IMR-90 (cell line): ENCODE results near the gene PALM. TPM values are rescaled to one million over a fixed set of nuclear protein-coding genes. Genes with fewer than 3 reads are reported as not detected.

ENCODE experiments used
- ATAC-seq: fragments of 200-7000 bp; cut with Tn5 transposase; 2 replicates; pipeline ENCODE4 v1.9.1; 2020; ENCODE audit warnings: low read depth, mild to moderate bottlenecking, moderate library complexity
- BruUV-seq: library from RNA; stranded (reverse); fragments of 400-500 nt; replicated peaks from 2 replicates; lab custom pipeline; 2021; lab: Mats Ljungman, UMichigan
- CTCF ChIA-PET: fragments of 300-600 bp; formaldehyde crosslinking; extraction: SDS; loops from one replicate; lab custom pipeline; 2021; ENCODE audit warnings: antibody characterized with exemption; lab: Yijun Ruan, JAX
- POLR2A ChIA-PET: fragments of 300-600 bp; sonication (Branson Sonifier 250); formaldehyde crosslinking; loops from one replicate; lab custom pipeline; 2022; ENCODE audit warnings: antibody characterized with exemption; ENCODE audit not compliant: unreplicated experiment; lab: Charles Lee
- DNase-seq: peaks from one replicate; pipeline ENCODE4 v3.0.0; 2013
- H2AFZ ChIP-seq: replicated peaks from 2 replicates; pipeline ENCODE3; 2013; ENCODE audit warnings: low read length, mild to moderate bottlenecking; ENCODE audit not compliant: poor library complexity
- H2AK5ac ChIP-seq: 2 replicates; pipeline ENCODE4 v1.6.1; 2013; ENCODE audit warnings: low read depth, low read length, inconsistent platforms
- H2AK9ac ChIP-seq: replicated peaks from 2 replicates; pipeline ENCODE3; 2013; ENCODE audit warnings: mild to moderate bottlenecking, low read depth, low read length, moderate library complexity; ENCODE audit not compliant: poor library complexity
- H2BK120ac ChIP-seq: 2 replicates; pipeline ENCODE4 v1.6.1; 2013; ENCODE audit warnings: low read depth, low read length, inconsistent platforms
- H2BK15ac ChIP-seq: 3 replicates; pipeline ENCODE4 v1.6.1; 2013; ENCODE audit warnings: low read depth, low read length, inconsistent platforms
- H2BK20ac ChIP-seq: 2 replicates; pipeline ENCODE4 v1.6.1; 2013; ENCODE audit warnings: low read depth, mild to moderate bottlenecking, inconsistent platforms, low read length, moderate library complexity
- H2BK5ac ChIP-seq: 2 replicates; pipeline ENCODE4 v1.6.1; 2013; ENCODE audit warnings: mild to moderate bottlenecking, low read depth, low read length, inconsistent platforms; ENCODE audit not compliant: poor library complexity, severe bottlenecking
- H3K14ac ChIP-seq: replicated peaks from 2 replicates; pipeline ENCODE4 v1.6.1; 2013; ENCODE audit warnings: low read depth, low read length, inconsistent platforms
- H3K18ac ChIP-seq: 2 replicates; pipeline ENCODE4 v1.6.1; 2013; ENCODE audit warnings: low read depth, low read length, control low read depth
- H3K23ac ChIP-seq: 2 replicates; pipeline ENCODE4 v1.6.1; 2013; ENCODE audit warnings: low read depth, low read length, inconsistent platforms
- H3K27ac ChIP-seq: 2 replicates; pipeline ENCODE4 v1.5.1; 2013; ENCODE audit warnings: mild to moderate bottlenecking, control low read depth, low read length; ENCODE audit not compliant: insufficient read depth
- H3K27me3 ChIP-seq: 2 replicates; pipeline ENCODE4 v1.6.1; 2013; ENCODE audit warnings: low read length; ENCODE audit not compliant: control insufficient read depth, insufficient read depth
- H3K36me3 ChIP-seq: 2 replicates; pipeline ENCODE4 v1.6.1; 2013; ENCODE audit warnings: low read length, mixed read lengths; ENCODE audit not compliant: control insufficient read depth, insufficient read depth
- H3K4ac ChIP-seq: 2 replicates; pipeline ENCODE4 v1.6.1; 2013; ENCODE audit warnings: low read depth, low read length, inconsistent platforms
- H3K4me1 ChIP-seq: 2 replicates; pipeline ENCODE4 v1.6.1; 2013; ENCODE audit warnings: low read length, mixed read lengths; ENCODE audit not compliant: control insufficient read depth, insufficient read depth
- H3K4me2 ChIP-seq: 2 replicates; pipeline ENCODE4 v1.6.1; 2013; ENCODE audit warnings: low read depth, mild to moderate bottlenecking, control low read depth, low read length, moderate library complexity
- H3K4me3 ChIP-seq: 2 replicates; pipeline ENCODE4 v1.5.1; 2013; ENCODE audit warnings: low read depth, mild to moderate bottlenecking, control low read depth, low read length, moderate library complexity; ENCODE audit not compliant: insufficient read depth
- H3K56ac ChIP-seq: 2 replicates; pipeline ENCODE4 v1.6.1; 2013; ENCODE audit warnings: low read length, inconsistent platforms; ENCODE audit not compliant: insufficient read depth; ENCODE audit errors: extremely low read depth
- H3K79me1 ChIP-seq, 2 experiments: 2 replicates each; pipeline ENCODE4 v1.6.1; 2013; ENCODE audit warnings: low read length in 2 of 2, inconsistent platforms in 1 of 2, low read depth in 1 of 2
- H3K9ac ChIP-seq: 2 replicates; pipeline ENCODE4 v1.6.1; 2013; ENCODE audit warnings: low read depth, low read length, control low read depth
- H3K9me1 ChIP-seq: 2 replicates; pipeline ENCODE4 v1.6.1; 2013; ENCODE audit warnings: low read length, inconsistent platforms; ENCODE audit not compliant: insufficient read depth
- H3K9me3 ChIP-seq: 2 replicates; pipeline ENCODE4 v1.6.1; 2013; ENCODE audit warnings: low read length; ENCODE audit not compliant: control insufficient read depth, insufficient read depth
- H4K20me1 ChIP-seq: 2 replicates; pipeline ENCODE4 v1.6.1; 2013; ENCODE audit warnings: low read length, inconsistent platforms; ENCODE audit not compliant: insufficient read depth
- H4K5ac ChIP-seq: 2 replicates; pipeline ENCODE4 v1.6.1; 2013; ENCODE audit warnings: mild to moderate bottlenecking, low read depth, low read length, control low read depth
- H4K8ac ChIP-seq, 2 experiments: 2 replicates each; pipeline ENCODE4 v1.6.1; 2013; ENCODE audit warnings: low read depth in 2 of 2, low read length in 2 of 2, control low read depth in 1 of 2, inconsistent platforms in 1 of 2
- H4K91ac ChIP-seq: 2 replicates; pipeline ENCODE4 v1.6.1; 2013; ENCODE audit warnings: low read depth, low read length, inconsistent platforms; ENCODE audit not compliant: insufficient read depth
- FOS ChIP-seq: fragments of 150-350 bp; IDR thresholded peaks from 2 replicates; pipeline ENCODE4 v1.6.1; 2016; ENCODE audit warnings: low read depth, low read length
- RCOR1 ChIP-seq: IDR thresholded peaks from 2 replicates; pipeline ENCODE4 v1.6.1; 2012; ENCODE audit warnings: mild to moderate bottlenecking, low read length, improper control_type of control experiment; ENCODE audit not compliant: insufficient replicate concordance
- WGBS, 2 experiments: methylation state at CpG; one replicate each; pipeline versions ENCODE4 v1.1.5 to v1.1.7; 2013; ENCODE audit warnings: missing lambda C conversion rate in 2 of 2; ENCODE audit not compliant: insufficient read length in 1 of 2; ENCODE audit errors: extremely low coverage in 2 of 2; 5-methylcytosine and 5-hydroxymethylcytosine counted together
- dilution Hi-C: fragments of 300-500 bp; cut with HindIII; formaldehyde crosslinking; loops from one replicate; pipeline ENCODE4 v1.14.3; 2018; ENCODE audit warnings: low sequenced_read_pairs; ENCODE audit not compliant: unreplicated experiment
- in situ Hi-C: fragments of 300-500 bp; cut with MboI; formaldehyde crosslinking; loops from 3 replicates; pipeline ENCODE4 v1.14.3; 2019; ENCODE audit warnings: low sequenced_read_pairs, inconsistent platforms, mixed read lengths
- intact Hi-C: fragments of 100-400 bp; cut with micrococcal nuclease; formaldehyde crosslinking; loops from 2 replicates; pipeline ENCODE4 v1.10.0; 2022
- polyA plus RNA-seq, 3 experiments: library from polyadenylated mRNA; depleted of rRNA; stranded (reverse); fragments of >200 nt; gene quantifications; 2 replicates each; pipeline ENCODE4 v1.2.3, GENCODE V29; 2012; ENCODE audit warnings: low replicate concordance in 1 of 3
- total RNA-seq: library from RNA; depleted of rRNA; stranded (reverse); fragments of >200 nt; gene quantifications from 2 replicates; pipeline ENCODE4 v1.2.3, GENCODE V29; 2012

PALM gene
- total and polyA plus RNA-seq, 2 of the 4 experiments (the other 2 are of a cell fraction), result 2.2 to 7.4 TPM

DNA sequence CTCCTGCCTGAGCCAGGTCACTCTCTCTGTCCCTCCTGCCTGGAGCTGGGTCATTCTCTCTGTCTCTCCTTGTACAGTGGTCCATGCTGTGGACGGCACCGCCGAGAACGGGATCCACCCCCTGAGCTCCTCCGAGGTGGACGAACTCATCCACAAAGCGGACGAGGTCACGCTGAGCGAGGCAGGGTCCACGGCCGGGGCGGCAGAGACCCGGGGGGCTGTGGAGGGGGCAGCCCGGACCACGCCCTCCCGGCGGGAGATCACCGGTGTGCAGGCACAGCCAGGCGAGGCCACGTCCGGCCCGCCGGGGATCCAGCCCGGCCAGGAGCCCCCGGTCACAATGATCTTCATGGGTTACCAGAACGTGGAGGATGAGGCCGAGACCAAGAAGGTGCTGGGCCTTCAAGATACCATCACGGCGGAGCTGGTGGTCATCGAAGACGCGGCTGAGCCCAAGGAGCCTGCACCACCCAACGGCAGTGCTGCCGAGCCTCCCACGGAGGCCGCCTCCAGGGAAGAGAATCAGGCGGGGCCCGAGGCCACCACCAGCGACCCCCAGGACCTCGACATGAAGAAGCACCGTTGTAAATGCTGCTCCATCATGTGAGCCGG is 37.6 kb downstream of the PALM start:
- in situ Hi-C loops (no loop called here), intact Hi-C loops (no loop called here), dilution Hi-C loops (no loop called here)
- H4K5ac ChIP-seq, result no peak overlapping the region
- H4K8ac ChIP-seq, result no peak overlapping the region
- H3K14ac ChIP-seq, result no peak overlapping the region
- H2BK20ac ChIP-seq, result no peak overlapping the region
- H3K4me3 ChIP-seq, result no peak overlapping the region
- 95% methylated on average over 37 of the region's 43 CpGs; no CpG with 5 or more reads in 1 of the 2 experiments for WGBS, 2 experiments
- no peak overlapping the region for H2BK5ac ChIP-seq
- H3K4me2 ChIP-seq, result no peak overlapping the region
- ChIA-PET CTCF (no interaction called here), POLR2A (no interaction called here)
- no peak overlapping the region for H2AFZ ChIP-seq
- no TSS peak for BruUV-seq
- no peaks in the 10 kb centered on the region for H3K27me3 ChIP-seq
- H3K18ac ChIP-seq, result no peak overlapping the region
- H3K23ac ChIP-seq, result no peak overlapping the region
- H3K4me1 ChIP-seq, result peaks cover 2% of the 10 kb centered on the region
- no peak overlapping the region for H2AK5ac ChIP-seq
- DNase-seq (no peak), ATAC-seq (no peak)
- no peak overlapping the region for H2BK15ac ChIP-seq
- H4K91ac ChIP-seq, result no peak overlapping the region
- TF ChIP-seq RCOR1, result no peak
- no peak for TF ChIP-seq FOS
- no peak overlapping the region for H2AK9ac ChIP-seq
- no peaks in the 10 kb centered on the region for H4K20me1 ChIP-seq
- no peaks in the 10 kb centered on the region for H3K9me1 ChIP-seq
- no peak overlapping the region for H3K56ac ChIP-seq
- H3K9me3 ChIP-seq, result peaks cover 30% of the 10 kb centered on the region
- H3K36me3 ChIP-seq, result peaks cover 6% of the 10 kb centered on the region; the same call in 1 of the 2 replicates
- no peak overlapping the region for H3K27ac ChIP-seq
- no peak overlapping the region for H3K4ac ChIP-seq
- no peak overlapping the region for H3K9ac ChIP-seq
- no peak overlapping the region for H2BK120ac ChIP-seq
- H3K79me1 ChIP-seq, result no peaks in the 10 kb centered on the region
